ENCODE results near the gene B3GAT1.

Gene B3GAT1

DNA sequence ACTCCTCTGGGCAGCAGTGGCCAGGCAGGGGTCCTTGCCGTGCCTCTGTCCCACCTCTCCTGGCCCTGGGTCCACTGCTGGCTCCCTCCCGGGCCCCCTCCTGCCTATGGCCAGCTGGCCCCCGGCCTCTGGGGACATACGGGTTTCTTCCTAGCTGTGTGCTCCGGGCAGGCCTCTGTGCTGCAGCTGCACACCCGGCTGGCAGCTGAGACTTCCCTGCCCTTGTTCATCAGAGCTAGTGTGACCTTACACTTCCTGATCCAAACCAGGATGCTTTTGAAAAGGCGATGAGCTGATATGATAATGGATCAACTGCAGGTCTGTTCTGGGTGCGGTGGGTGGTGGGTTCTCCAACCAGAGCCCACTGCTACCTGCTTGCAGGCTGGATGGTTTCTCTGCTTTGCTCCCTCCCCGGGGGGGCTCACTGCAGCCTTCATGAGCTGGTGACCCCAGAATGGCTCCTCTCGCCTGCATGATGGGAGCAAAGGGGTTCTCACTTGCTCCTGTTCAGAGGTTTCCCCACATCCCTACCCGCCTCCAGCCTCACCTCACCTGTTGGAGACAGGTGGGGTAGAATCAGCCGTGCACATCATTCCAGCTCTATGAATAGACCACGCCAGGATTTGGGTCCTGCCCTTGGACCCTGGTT is 13.3 kb downstream of the B3GAT1 start:
- H3K27me3 ChIP-seq (ENCODE audit: insufficient read depth, poor library complexity, severe bottlenecking) = no peaks in the 10 kb centered on the region
- no peak overlapping the region for H3K27ac ChIP-seq (replicated peaks)
- TF ChIP-seq, protein P1, sequence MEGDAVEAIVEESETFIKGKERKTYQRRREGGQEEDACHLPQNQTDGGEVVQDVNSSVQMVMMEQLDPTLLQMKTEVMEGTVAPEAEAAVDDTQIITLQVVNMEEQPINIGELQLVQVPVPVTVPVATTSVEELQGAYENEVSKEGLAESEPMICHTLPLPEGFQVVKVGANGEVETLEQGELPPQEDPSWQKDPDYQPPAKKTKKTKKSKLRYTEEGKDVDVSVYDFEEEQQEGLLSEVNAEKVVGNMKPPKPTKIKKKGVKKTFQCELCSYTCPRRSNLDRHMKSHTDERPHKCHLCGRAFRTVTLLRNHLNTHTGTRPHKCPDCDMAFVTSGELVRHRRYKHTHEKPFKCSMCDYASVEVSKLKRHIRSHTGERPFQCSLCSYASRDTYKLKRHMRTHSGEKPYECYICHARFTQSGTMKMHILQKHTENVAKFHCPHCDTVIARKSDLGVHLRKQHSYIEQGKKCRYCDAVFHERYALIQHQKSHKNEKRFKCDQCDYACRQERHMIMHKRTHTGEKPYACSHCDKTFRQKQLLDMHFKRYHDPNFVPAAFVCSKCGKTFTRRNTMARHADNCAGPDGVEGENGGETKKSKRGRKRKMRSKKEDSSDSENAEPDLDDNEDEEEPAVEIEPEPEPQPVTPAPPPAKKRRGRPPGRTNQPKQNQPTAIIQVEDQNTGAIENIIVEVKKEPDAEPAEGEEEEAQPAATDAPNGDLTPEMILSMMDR (IDR thresholded peaks at IDR 0.05; ENCODE audit: insufficient read depth, low read length) = no peak
- TF ChIP-seq SPI1 (IDR thresholded peaks at IDR 0.05; ENCODE audit: borderline replicate concordance, low read depth) (no peak), POLR2AphosphoS5 (IDR thresholded peaks at IDR 0.05; ENCODE audit: low read depth) (no peak), GABPA (IDR thresholded peaks at IDR 0.05; ENCODE audit: low read depth) (no peak)
- TF ChIP-seq, protein P2, sequence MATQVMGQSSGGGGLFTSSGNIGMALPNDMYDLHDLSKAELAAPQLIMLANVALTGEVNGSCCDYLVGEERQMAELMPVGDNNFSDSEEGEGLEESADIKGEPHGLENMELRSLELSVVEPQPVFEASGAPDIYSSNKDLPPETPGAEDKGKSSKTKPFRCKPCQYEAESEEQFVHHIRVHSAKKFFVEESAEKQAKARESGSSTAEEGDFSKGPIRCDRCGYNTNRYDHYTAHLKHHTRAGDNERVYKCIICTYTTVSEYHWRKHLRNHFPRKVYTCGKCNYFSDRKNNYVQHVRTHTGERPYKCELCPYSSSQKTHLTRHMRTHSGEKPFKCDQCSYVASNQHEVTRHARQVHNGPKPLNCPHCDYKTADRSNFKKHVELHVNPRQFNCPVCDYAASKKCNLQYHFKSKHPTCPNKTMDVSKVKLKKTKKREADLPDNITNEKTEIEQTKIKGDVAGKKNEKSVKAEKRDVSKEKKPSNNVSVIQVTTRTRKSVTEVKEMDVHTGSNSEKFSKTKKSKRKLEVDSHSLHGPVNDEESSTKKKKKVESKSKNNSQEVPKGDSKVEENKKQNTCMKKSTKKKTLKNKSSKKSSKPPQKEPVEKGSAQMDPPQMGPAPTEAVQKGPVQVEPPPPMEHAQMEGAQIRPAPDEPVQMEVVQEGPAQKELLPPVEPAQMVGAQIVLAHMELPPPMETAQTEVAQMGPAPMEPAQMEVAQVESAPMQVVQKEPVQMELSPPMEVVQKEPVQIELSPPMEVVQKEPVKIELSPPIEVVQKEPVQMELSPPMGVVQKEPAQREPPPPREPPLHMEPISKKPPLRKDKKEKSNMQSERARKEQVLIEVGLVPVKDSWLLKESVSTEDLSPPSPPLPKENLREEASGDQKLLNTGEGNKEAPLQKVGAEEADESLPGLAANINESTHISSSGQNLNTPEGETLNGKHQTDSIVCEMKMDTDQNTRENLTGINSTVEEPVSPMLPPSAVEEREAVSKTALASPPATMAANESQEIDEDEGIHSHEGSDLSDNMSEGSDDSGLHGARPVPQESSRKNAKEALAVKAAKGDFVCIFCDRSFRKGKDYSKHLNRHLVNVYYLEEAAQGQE (IDR thresholded peaks at IDR 0.05; ENCODE audit: insufficient replicate concordance, low read depth) = no peak
- DNase-seq (ENCODE audit: low read depth in 1 of 2, low spot score in 1 of 2) = no peak
- no peak overlapping the region for H3K4me3 ChIP-seq (replicated peaks; ENCODE audit: insufficient read depth, low read length)

DNA sequence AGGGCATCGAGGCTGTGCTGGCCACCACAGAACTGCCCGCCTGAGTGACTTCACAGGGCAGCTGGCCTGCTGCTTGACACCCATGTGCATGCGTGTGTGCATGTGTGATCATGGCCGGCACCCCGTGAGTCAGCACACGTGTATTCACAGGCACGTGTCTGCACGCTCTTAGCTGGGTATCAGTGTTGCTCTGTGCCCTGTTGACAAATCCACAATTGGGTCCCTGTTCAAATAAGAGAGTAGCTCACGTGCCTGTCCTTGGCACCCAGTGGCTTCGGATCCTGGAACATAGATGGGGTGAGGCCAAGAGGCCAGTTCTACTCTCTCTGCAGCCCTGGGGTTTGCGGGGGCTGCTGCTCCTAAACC is 14.0 kb downstream of the B3GAT1 start:
- H3K27me3 ChIP-seq (ENCODE audit: insufficient read depth, poor library complexity, severe bottlenecking) = no peaks in the 10 kb centered on the region
- H3K27ac ChIP-seq (replicated peaks) = no peak overlapping the region
- TF ChIP-seq GABPA (IDR thresholded peaks at IDR 0.05; ENCODE audit: low read depth) = no peak
- TF ChIP-seq POLR2AphosphoS5 (IDR thresholded peaks at IDR 0.05; ENCODE audit: low read depth) = no peak
- TF ChIP-seq, protein P1 (IDR thresholded peaks at IDR 0.05; ENCODE audit: insufficient read depth, low read length) = no peak
- no peak for TF ChIP-seq SPI1 (IDR thresholded peaks at IDR 0.05; ENCODE audit: borderline replicate concordance, low read depth)
- TF ChIP-seq, protein P2 (IDR thresholded peaks at IDR 0.05; ENCODE audit: insufficient replicate concordance, low read depth) = no peak
- DNase-seq (ENCODE audit: low read depth in 1 of 2, low spot score in 1 of 2) = no peak
- no peak overlapping the region for H3K4me3 ChIP-seq (replicated peaks; ENCODE audit: insufficient read depth, low read length)

DNA sequence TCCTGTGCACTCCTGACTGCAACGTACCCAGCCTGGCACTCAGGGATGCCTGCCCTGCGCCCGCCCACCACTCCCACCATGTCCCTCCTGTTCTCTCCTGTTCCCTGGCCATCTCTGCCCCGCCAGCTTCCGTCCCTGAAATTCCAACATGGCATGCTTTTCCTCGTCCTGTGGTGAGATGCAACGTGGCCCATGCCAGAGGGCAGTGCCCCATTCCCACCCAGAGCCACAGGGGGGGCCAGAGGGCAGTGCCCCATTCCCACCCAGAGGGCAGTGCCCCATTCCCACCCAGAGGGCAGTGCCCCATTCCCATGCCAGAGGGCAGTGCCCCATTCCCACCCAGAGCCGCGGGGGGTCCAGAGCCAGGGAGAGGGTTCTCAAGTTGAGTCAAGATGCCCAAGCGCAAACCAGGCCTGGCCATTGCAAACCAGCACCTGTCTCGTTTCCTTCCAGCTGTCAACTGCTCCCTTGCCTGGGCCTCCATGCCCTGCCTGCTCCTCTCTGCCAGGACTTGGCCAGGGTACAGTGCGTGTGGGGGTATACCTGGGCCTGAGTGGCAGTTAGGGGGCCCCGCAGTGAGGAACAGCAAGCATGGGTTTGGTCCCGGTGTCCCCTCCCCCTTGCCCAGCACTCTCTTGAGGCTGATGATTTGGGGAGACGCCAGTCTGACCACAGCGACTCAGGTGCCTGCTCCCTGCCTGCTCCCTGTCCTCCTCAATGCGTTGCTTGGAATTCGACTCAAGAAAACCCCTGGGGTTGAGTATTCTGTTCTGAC is 14.6 kb downstream of the B3GAT1 start:
- no peak overlapping the region for H3K27ac ChIP-seq (replicated peaks)
- TF ChIP-seq, protein P2 (IDR thresholded peaks at IDR 0.05; ENCODE audit: insufficient replicate concordance, low read depth) = no peak
- TF ChIP-seq, protein P1 (IDR thresholded peaks at IDR 0.05; ENCODE audit: insufficient read depth, low read length) = no peak
- TF ChIP-seq GABPA (IDR thresholded peaks at IDR 0.05; ENCODE audit: low read depth) = no peak
- no peak for TF ChIP-seq SPI1 (IDR thresholded peaks at IDR 0.05; ENCODE audit: borderline replicate concordance, low read depth)
- no peak for TF ChIP-seq POLR2AphosphoS5 (IDR thresholded peaks at IDR 0.05; ENCODE audit: low read depth)
- no peak overlapping the region for H3K4me3 ChIP-seq (replicated peaks; ENCODE audit: insufficient read depth, low read length)
- H3K27me3 ChIP-seq (ENCODE audit: insufficient read depth, poor library complexity, severe bottlenecking) = no peaks in the 10 kb centered on the region
- DNase-seq (ENCODE audit: low read depth in 1 of 2, low spot score in 1 of 2) = no peak

Data from HL-60 (cell line).